ENCODE measurements around the gene STARD3. TPM values are rescaled to one million over a fixed set of nuclear protein-coding genes. Genes with fewer than 3 reads are reported as not detected.

Gene STARD3
- total and polyA plus RNA-seq, 2 of the 13 experiments (the other 11 are each of a cell fraction or from before 2014, with no cell fraction given), result 34.6 to 100 TPM

DNA sequence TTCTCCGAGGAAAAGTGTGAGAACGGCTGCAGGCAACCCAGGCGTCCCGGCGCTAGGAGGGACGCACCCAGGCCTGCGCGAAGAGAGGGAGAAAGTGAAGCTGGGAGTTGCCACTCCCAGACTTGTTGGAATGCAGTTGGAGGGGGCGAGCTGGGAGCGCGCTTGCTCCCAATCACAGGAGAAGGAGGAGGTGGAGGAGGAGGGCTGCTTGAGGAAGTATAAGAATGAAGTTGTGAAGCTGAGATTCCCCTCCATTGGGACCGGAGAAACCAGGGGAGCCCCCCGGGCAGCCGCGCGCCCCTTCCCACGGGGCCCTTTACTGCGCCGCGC lies 62.8 kb downstream of the STARD3 start, which contains the start of gene ERBB2 (continued):
- TF ChIP-seq ZNF33B (CRISPR knock-in tag; IDR thresholded peaks at IDR 0.05) (no peak), ZNF451 (CRISPR knock-in tag; IDR thresholded peaks at IDR 0.05) (no peak), ONECUT2 (CRISPR knock-in tag; IDR thresholded peaks at IDR 0.05) (no peak), SRSF4 (IDR thresholded peaks at IDR 0.05; ENCODE audit: low read depth, low read length, poor library complexity, severe bottlenecking) (no peak), PPARG (CRISPR knock-in tag; conservative IDR thresholded peaks at IDR 0.05) (no peak), DR1 (CRISPR knock-in tag; IDR thresholded peaks at IDR 0.05) (no peak), DNMT1 (CRISPR knock-in tag; IDR thresholded peaks at IDR 0.05) (no peak), ZNF660 (CRISPR knock-in tag; IDR thresholded peaks at IDR 0.05; ENCODE audit: borderline replicate concordance, low read depth) (no peak), CHCHD3 (CRISPR knock-in tag; IDR thresholded peaks at IDR 0.05) (no peak), KAT7 (CRISPR knock-in tag; IDR thresholded peaks at IDR 0.05; ENCODE audit: borderline replicate concordance) (no peak; the same call in none of the 2 replicates)
- TF ChIP-seq, protein P1, sequence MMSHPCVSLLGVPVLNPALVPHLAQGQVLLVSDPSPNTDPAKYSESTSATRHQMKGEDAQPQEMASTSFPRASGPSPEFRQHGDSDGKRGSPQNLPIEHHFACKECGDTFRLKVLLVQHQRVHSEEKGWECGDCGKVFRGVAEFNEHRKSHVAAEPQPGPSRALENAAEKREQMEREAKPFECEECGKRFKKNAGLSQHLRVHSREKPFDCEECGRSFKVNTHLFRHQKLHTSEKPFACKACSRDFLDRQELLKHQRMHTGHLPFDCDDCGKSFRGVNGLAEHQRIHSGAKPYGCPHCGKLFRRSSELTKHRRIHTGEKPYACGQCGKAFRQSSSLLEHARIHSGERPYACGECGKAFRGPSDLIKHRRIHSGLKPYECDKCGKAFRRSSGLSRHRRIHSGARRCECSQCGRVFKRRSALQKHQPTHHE (CRISPR knock-in tag; IDR thresholded peaks at IDR 0.05; ENCODE audit: borderline replicate concordance), result no peak
- TF ChIP-seq, protein P2, sequence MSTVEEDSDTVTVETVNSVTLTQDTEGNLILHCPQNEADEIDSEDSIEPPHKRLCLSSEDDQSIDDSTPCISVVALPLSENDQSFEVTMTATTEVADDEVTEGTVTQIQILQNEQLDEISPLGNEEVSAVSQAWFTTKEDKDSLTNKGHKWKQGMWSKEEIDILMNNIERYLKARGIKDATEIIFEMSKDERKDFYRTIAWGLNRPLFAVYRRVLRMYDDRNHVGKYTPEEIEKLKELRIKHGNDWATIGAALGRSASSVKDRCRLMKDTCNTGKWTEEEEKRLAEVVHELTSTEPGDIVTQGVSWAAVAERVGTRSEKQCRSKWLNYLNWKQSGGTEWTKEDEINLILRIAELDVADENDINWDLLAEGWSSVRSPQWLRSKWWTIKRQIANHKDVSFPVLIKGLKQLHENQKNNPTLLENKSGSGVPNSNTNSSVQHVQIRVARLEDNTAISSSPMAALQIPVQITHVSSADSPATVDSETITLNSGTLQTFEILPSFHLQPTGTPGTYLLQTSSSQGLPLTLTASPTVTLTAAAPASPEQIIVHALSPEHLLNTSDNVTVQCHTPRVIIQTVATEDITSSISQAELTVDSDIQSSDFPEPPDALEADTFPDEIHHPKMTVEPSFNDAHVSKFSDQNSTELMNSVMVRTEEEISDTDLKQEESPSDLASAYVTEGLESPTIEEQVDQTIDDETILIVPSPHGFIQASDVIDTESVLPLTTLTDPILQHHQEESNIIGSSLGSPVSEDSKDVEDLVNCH (CRISPR knock-in tag; IDR thresholded peaks at IDR 0.05), result no peak
- TF ChIP-seq, protein P3, sequence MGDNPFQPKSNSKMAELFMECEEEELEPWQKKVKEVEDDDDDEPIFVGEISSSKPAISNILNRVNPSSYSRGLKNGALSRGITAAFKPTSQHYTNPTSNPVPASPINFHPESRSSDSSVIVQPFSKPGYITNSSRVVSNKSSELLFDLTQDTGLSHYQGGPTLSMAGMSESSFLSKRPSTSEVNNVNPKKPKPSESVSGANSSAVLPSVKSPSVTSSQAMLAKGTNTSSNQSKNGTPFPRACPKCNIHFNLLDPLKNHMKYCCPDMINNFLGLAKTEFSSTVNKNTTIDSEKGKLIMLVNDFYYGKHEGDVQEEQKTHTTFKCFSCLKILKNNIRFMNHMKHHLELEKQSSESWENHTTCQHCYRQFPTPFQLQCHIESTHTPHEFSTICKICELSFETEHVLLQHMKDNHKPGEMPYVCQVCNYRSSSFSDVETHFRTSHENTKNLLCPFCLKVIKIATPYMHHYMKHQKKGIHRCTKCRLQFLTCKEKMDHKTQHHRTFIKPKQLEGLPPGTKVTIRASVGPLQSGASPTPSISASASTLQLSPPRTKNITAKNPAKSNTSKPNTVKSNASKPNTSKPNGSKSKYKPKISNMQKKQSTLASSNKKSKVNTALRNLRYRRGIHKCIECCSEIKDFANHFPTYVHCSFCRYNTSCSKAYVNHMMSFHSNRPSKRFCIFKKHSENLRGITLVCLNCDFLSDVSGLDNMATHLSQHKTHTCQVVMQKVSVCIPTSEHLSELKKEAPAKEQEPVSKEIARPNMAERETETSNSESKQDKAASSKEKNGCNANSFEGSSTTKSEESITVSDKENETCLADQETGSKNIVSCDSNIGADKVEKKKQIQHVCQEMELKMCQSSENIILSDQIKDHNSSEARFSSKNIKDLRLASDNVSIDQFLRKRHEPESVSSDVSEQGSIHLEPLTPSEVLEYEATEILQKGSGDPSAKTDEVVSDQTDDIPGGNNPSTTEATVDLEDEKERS (CRISPR knock-in tag; IDR thresholded peaks at IDR 0.05), result peak; percentile 20; the same call in 1 of the 2 replicates
- TF ChIP-seq, protein P4, sequence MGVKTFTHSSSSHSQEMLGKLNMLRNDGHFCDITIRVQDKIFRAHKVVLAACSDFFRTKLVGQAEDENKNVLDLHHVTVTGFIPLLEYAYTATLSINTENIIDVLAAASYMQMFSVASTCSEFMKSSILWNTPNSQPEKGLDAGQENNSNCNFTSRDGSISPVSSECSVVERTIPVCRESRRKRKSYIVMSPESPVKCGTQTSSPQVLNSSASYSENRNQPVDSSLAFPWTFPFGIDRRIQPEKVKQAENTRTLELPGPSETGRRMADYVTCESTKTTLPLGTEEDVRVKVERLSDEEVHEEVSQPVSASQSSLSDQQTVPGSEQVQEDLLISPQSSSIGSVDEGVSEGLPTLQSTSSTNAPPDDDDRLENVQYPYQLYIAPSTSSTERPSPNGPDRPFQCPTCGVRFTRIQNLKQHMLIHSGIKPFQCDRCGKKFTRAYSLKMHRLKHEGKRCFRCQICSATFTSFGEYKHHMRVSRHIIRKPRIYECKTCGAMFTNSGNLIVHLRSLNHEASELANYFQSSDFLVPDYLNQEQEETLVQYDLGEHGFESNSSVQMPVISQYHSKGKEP (CRISPR knock-in tag; IDR thresholded peaks at IDR 0.05), result no peak
- TF ChIP-seq, protein P5, sequence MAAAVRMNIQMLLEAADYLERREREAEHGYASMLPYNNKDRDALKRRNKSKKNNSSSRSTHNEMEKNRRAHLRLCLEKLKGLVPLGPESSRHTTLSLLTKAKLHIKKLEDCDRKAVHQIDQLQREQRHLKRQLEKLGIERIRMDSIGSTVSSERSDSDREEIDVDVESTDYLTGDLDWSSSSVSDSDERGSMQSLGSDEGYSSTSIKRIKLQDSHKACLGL (CRISPR knock-in tag; IDR thresholded peaks at IDR 0.05), result no peak
- TF ChIP-seq, protein P6, sequence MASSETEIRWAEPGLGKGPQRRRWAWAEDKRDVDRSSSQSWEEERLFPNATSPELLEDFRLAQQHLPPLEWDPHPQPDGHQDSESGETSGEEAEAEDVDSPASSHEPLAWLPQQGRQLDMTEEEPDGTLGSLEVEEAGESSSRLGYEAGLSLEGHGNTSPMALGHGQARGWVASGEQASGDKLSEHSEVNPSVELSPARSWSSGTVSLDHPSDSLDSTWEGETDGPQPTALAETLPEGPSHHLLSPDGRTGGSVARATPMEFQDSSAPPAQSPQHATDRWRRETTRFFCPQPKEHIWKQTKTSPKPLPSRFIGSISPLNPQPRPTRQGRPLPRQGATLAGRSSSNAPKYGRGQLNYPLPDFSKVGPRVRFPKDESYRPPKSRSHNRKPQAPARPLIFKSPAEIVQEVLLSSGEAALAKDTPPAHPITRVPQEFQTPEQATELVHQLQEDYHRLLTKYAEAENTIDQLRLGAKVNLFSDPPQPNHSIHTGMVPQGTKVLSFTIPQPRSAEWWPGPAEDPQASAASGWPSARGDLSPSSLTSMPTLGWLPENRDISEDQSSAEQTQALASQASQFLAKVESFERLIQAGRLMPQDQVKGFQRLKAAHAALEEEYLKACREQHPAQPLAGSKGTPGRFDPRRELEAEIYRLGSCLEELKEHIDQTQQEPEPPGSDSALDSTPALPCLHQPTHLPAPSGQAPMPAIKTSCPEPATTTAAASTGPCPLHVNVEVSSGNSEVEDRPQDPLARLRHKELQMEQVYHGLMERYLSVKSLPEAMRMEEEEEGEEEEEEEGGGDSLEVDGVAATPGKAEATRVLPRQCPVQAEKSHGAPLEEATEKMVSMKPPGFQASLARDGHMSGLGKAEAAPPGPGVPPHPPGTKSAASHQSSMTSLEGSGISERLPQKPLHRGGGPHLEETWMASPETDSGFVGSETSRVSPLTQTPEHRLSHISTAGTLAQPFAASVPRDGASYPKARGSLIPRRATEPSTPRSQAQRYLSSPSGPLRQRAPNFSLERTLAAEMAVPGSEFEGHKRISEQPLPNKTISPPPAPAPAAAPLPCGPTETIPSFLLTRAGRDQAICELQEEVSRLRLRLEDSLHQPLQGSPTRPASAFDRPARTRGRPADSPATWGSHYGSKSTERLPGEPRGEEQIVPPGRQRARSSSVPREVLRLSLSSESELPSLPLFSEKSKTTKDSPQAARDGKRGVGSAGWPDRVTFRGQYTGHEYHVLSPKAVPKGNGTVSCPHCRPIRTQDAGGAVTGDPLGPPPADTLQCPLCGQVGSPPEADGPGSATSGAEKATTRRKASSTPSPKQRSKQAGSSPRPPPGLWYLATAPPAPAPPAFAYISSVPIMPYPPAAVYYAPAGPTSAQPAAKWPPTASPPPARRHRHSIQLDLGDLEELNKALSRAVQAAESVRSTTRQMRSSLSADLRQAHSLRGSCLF (CRISPR knock-in tag; IDR thresholded peaks at IDR 0.05; ENCODE audit: borderline replicate concordance), result no peak

All from HepG2 (cell line).